OCI-LY1 (cell line): ENCODE results near the gene PTX4.

Experiments used
- EZH2 ChIP-seq: fragments of 200-600 bp; sonication (generic), shearing (Covaris generic); IDR thresholded peaks from 2 replicates; pipeline ENCODE4 v1.8.0; 2017; ENCODE audit warnings: borderline replicate concordance, mixed run types, mild to moderate bottlenecking, antibody characterized with exemption, low read length, moderate library complexity, mixed read lengths
- TF ChIP-seq, protein P1 (sequence below): fragments of 200-600 bp; sonication (generic), shearing (Covaris generic); IDR thresholded peaks from 2 replicates; pipeline ENCODE4 v1.5.1; 2017; ENCODE audit warnings: mild to moderate bottlenecking, antibody characterized with exemption, low read length, moderate library complexity, mixed read lengths

DNA sequence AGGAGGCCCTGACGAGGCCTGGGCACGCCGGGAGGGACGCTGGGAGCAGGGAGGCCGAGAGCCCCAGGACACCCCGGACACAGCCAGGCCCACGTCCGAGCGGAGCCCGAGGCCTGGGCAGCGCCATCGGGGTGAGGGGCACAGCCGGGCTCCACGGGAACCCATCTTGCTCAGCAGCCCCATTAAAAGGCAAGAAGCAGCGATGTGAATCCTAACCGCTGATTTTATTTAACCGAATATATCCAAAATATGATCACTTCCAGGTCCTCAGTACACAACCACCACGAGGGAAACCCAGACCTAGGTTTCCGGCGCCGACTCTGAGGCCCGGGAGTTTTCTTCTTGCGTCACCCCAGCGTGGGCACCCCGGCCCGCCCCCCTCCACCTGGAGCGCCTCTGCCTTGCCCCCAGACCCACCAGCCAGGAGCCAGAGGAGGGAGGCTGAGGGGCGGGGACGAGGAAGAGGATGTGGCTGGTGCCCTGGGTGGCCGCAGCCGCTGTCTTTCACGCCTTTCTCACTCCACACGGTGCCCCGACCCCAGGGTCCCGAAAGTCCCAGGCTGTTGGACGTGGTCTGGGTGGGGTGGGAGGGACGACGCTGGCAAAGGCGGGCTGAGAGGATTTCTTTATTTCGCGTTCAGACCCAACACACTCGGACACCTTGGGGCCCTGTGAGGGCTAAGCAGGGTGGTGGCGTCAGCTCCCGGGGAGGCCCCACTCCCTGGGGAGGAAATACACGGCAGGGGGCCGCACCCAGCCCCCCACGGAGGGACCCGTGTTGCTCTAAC, 43.8 kb downstream of the PTX4 start:
- TF ChIP-seq, protein P1, sequence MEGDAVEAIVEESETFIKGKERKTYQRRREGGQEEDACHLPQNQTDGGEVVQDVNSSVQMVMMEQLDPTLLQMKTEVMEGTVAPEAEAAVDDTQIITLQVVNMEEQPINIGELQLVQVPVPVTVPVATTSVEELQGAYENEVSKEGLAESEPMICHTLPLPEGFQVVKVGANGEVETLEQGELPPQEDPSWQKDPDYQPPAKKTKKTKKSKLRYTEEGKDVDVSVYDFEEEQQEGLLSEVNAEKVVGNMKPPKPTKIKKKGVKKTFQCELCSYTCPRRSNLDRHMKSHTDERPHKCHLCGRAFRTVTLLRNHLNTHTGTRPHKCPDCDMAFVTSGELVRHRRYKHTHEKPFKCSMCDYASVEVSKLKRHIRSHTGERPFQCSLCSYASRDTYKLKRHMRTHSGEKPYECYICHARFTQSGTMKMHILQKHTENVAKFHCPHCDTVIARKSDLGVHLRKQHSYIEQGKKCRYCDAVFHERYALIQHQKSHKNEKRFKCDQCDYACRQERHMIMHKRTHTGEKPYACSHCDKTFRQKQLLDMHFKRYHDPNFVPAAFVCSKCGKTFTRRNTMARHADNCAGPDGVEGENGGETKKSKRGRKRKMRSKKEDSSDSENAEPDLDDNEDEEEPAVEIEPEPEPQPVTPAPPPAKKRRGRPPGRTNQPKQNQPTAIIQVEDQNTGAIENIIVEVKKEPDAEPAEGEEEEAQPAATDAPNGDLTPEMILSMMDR: no peak
- no peak for TF ChIP-seq EZH2
